IMR-90 (cell line): ENCODE measurements around the gene GRB2.

Experiments
- CTCF ChIP-seq: conservative IDR thresholded peaks from 2 replicates; pipeline ENCODE4 v1.5.1; 2012; ENCODE audit warnings: mild to moderate bottlenecking, low read depth, low read length, improper control_type of control experiment
- MAFK ChIP-seq: IDR thresholded peaks from 2 replicates; pipeline ENCODE4 v1.6.1; 2012; ENCODE audit warnings: low read depth, low read length, improper control_type of control experiment
- POLR2A ChIP-seq: IDR thresholded peaks from 2 replicates; pipeline ENCODE4 v1.6.1; 2012; ENCODE audit warnings: mild to moderate bottlenecking, low read depth, low read length
- RAD21 ChIP-seq: IDR thresholded peaks from 2 replicates; pipeline ENCODE4 v1.6.1; 2012; ENCODE audit warnings: low read length, improper control_type of control experiment
- RCOR1 ChIP-seq: IDR thresholded peaks from 2 replicates; pipeline ENCODE4 v1.6.1; 2012; ENCODE audit warnings: mild to moderate bottlenecking, low read length, improper control_type of control experiment; ENCODE audit not compliant: insufficient replicate concordance
- RFX5 ChIP-seq: IDR thresholded peaks from 2 replicates; pipeline ENCODE4 v1.8.0; 2012; ENCODE audit warnings: low read depth, mild to moderate bottlenecking, low read length, moderate library complexity
- TF ChIP-seq, protein P1 (sequence below): fragments of 150-350 bp; IDR thresholded peaks from 2 replicates; pipeline ENCODE4 v1.6.1; 2017; ENCODE audit warnings: mild to moderate bottlenecking, antibody characterized with exemption, low read length, low read depth

- TF ChIP-seq CTCF = no peak
- no peak for TF ChIP-seq RCOR1
- no peak for TF ChIP-seq RAD21
- no peak for TF ChIP-seq RFX5
- TF ChIP-seq, protein P1, sequence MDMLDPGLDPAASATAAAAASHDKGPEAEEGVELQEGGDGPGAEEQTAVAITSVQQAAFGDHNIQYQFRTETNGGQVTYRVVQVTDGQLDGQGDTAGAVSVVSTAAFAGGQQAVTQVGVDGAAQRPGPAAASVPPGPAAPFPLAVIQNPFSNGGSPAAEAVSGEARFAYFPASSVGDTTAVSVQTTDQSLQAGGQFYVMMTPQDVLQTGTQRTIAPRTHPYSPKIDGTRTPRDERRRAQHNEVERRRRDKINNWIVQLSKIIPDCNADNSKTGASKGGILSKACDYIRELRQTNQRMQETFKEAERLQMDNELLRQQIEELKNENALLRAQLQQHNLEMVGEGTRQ = no peak
- no peak for TF ChIP-seq MAFK
- no peak for TF ChIP-seq POLR2A
Measured at GRCh38 chr17:75396025-75396424, 9.5 kb downstream of the GRB2 start.
